Brain microvascular endothelial cell (primary cell): ENCODE data around the gene AK5.

Experiments
- DNase-seq: peaks from one replicate; pipeline ENCODE4 v3.0.0-alpha.2; 2020
- H3K27ac ChIP-seq: fragments of 250-450 bp; sonication (Bioruptor Pico); 2 replicates; pipeline ENCODE4 v1.5.1; 2020; ENCODE audit warnings: mild to moderate bottlenecking, moderate library complexity
- H3K27me3 ChIP-seq: fragments of 250-450 bp; sonication (Bioruptor Pico); replicated peaks from 2 replicates; pipeline ENCODE4 v1.5.1; 2020; ENCODE audit warnings: mild to moderate bottlenecking
- H3K36me3 ChIP-seq: fragments of 250-450 bp; sonication (Bioruptor Pico); replicated peaks from 2 replicates; pipeline ENCODE4 v1.5.1; 2020; ENCODE audit warnings: mild to moderate bottlenecking
- H3K4me3 ChIP-seq: 2 replicates; pipeline ENCODE4 v1.5.1; 2011; ENCODE audit warnings: low read depth, mild to moderate bottlenecking, control low read depth, low read length, moderate library complexity
- CTCF ChIP-seq: IDR thresholded peaks from 2 replicates; pipeline ENCODE4 v1.5.1; 2011; ENCODE audit warnings: low read depth, mild to moderate bottlenecking, moderate library complexity, low read length, control low read depth, inconsistent platforms; ENCODE audit errors: missing control alignments
- in situ Hi-C: cut with HindIII; loops from 2 replicates; pipeline ENCODE4 v1.10.0; 2017; ENCODE audit warnings: low sequenced_read_pairs, low pct_ligation_motif_present

Gene AK5

GRCh38 chr1:77471691-77472090 is 189.9 kb downstream of the AK5 start:
- in situ Hi-C loops: no loop called here
- H3K27me3 ChIP-seq: no peaks in the 10 kb centered on the region
- no peaks in the 10 kb centered on the region for H3K36me3 ChIP-seq
- no peak overlapping the region for H3K4me3 ChIP-seq
- no peak overlapping the region for H3K27ac ChIP-seq
- TF ChIP-seq CTCF: no peak
- DNase-seq: no peak

GRCh38 chr1:77473690-77474089 is 191.9 kb downstream of the AK5 start:
- no peak for TF ChIP-seq CTCF
- Histone ChIP-seq H3K4me3 (no peak overlapping the region), H3K27ac (no peak overlapping the region), H3K27me3 (no peaks in the 10 kb centered on the region), H3K36me3 (no peaks in the 10 kb centered on the region)
- DNase-seq: peak; percentile 43
- in situ Hi-C loops: no loop called here

- Histone ChIP-seq H3K27me3 (no peaks in the 10 kb centered on the region), H3K36me3 (no peaks in the 10 kb centered on the region), H3K4me3 (no peak overlapping the region), H3K27ac (no peak overlapping the region)
- DNase-seq: no peak
- no peak for TF ChIP-seq CTCF
- in situ Hi-C loops: no loop called here
Measured at GRCh38 chr1:77475641-77476040, 193.8 kb downstream of the AK5 start.

GRCh38 chr1:77476475-77476874 is 194.7 kb downstream of the AK5 start:
- in situ Hi-C loops: no loop called here
- H3K27me3 ChIP-seq: no peaks in the 10 kb centered on the region
- H3K4me3 ChIP-seq: no peak overlapping the region
- DNase-seq: no peak
- H3K36me3 ChIP-seq: no peaks in the 10 kb centered on the region
- no peak overlapping the region for H3K27ac ChIP-seq
- TF ChIP-seq CTCF: no peak

GRCh38 chr1:77484334-77484733 is 202.5 kb downstream of the AK5 start:
- Histone ChIP-seq H3K27ac (no peak overlapping the region), H3K27me3 (no peaks in the 10 kb centered on the region), H3K4me3 (no peak overlapping the region), H3K36me3 (no peaks in the 10 kb centered on the region)
- DNase-seq: no peak
- in situ Hi-C loops: no loop called here
- no peak for TF ChIP-seq CTCF

GRCh38 chr1:77484926-77485325 is 203.1 kb downstream of the AK5 start:
- Histone ChIP-seq H3K27ac (no peak overlapping the region), H3K27me3 (no peaks in the 10 kb centered on the region), H3K36me3 (no peaks in the 10 kb centered on the region), H3K4me3 (no peak overlapping the region)
- TF ChIP-seq CTCF: no peak
- DNase-seq: no peak
- in situ Hi-C loops: no loop called here
